Stomach (tissue), 4 donors: ENCODE measurements around the gene OR2A2.

Source experiments
- POLR2A ChIP-seq, 4 donors: fragments of 450-650 bp; IDR thresholded peaks; one replicate each; pipeline ENCODE4 v1.6.1; 2016; ENCODE audit warnings: antibody characterized with exemption in 4 of 4, control low read depth in 2 of 4, mild to moderate bottlenecking in 1 of 4, moderate library complexity in 1 of 4
- POLR2AphosphoS5 ChIP-seq, 3 donors: sonication (generic); formaldehyde crosslinking; IDR thresholded peaks; one replicate each; pipeline ENCODE4 v1.6.1; 2016; ENCODE audit warnings: antibody characterized with exemption in 3 of 3
- TF ChIP-seq, protein P1 (sequence below), 7 experiments: fragments of 450-650 bp in 4 of 7; fragments of 200-600 bp in 3 of 7; sonication (generic) in 3 of 7; IDR thresholded peaks; one replicate each; pipeline ENCODE4 v1.5.1; 2016 to 2019; ENCODE audit warnings: antibody characterized with exemption in 7 of 7, control low read depth in 2 of 7, mild to moderate bottlenecking in 1 of 7

DNA sequence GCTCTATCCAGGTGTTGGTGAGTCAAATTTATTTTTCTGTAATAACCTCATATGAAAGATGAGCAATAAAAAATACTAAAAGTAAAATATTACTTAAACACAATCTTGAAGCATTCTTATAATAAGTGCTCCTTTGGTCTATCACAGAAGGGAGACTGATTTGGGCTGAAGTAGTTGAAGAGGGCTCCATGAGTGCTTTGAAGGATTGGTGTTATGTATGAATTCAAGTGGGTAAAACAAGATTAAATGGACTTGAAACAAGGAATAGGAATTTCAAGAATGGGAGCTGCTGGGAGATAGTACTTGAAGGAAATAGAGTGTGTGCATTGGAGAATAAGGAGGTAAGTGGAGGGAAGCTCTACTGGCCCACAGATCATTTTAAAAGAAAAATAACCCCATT lies 7.3 kb upstream of the OR2A2 start:
- TF ChIP-seq, protein P1, sequence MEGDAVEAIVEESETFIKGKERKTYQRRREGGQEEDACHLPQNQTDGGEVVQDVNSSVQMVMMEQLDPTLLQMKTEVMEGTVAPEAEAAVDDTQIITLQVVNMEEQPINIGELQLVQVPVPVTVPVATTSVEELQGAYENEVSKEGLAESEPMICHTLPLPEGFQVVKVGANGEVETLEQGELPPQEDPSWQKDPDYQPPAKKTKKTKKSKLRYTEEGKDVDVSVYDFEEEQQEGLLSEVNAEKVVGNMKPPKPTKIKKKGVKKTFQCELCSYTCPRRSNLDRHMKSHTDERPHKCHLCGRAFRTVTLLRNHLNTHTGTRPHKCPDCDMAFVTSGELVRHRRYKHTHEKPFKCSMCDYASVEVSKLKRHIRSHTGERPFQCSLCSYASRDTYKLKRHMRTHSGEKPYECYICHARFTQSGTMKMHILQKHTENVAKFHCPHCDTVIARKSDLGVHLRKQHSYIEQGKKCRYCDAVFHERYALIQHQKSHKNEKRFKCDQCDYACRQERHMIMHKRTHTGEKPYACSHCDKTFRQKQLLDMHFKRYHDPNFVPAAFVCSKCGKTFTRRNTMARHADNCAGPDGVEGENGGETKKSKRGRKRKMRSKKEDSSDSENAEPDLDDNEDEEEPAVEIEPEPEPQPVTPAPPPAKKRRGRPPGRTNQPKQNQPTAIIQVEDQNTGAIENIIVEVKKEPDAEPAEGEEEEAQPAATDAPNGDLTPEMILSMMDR (IDR thresholded peaks at IDR 0.05), result no peak
- TF ChIP-seq POLR2A (IDR thresholded peaks at IDR 0.05) (no peak), POLR2AphosphoS5 (IDR thresholded peaks at IDR 0.05) (no peak)
